T-cell (primary cell): ENCODE results near the gene GSTO2. TPM values are rescaled to one million over a fixed set of nuclear protein-coding genes. Genes with fewer than 3 reads are reported as not detected.
A peak's percentile ranks its signal among the peaks of the same experiment; 100 is the strongest.

Source experiments
- ATAC-seq, 4 experiments: fragments of 200-7000 bp in 3 of 4; fragments of 150-1000 bp in 1 of 4; cut with Tn5 transposase; replicated peaks in 1 of 4; 1 replicate in 3 of 4; 2 replicates in 1 of 4; pipeline ENCODE4 v1.10.0; 2021; ENCODE audit warnings: moderate library complexity in 3 of 4, mild to moderate bottlenecking in 2 of 4, moderate number of reproducible peaks in 1 of 4
- CTCF ChIA-PET, 2 donors: fragments of 300-600 bp; sonication (Branson Sonifier 250); formaldehyde crosslinking; loops; one replicate each; lab custom pipeline; 2022; ENCODE audit warnings: antibody characterized with exemption in 2 of 2; lab: Charles Lee
- POLR2A ChIA-PET, 2 donors: fragments of 300-600 bp; sonication (Branson Sonifier 250); formaldehyde crosslinking; loops; one replicate each; lab custom pipeline; 2022; ENCODE audit warnings: antibody characterized with exemption in 2 of 2; lab: Charles Lee
- DNase-seq, 35 experiments: peaks; one replicate each; pipeline versions ENCODE4 v3.0.0 to v3.0.0-alpha.2; 2013 to 2023
- H3K27ac ChIP-seq: one replicate; pipeline ENCODE4 v1.5.1; 2013; ENCODE audit warnings: low read length
- H3K27me3 ChIP-seq, 2 experiments: replicated peaks in 1 of 2; 1 replicate in 1 of 2; 2 replicates in 1 of 2; pipeline versions ENCODE4 v1.6.1 to v1.7.0; 2013; ENCODE audit warnings: low read length in 1 of 2, mixed read lengths in 1 of 2; ENCODE audit not compliant: control insufficient read depth in 2 of 2, insufficient read depth in 2 of 2; ENCODE audit errors: extremely low read depth in 1 of 2
- H3K36me3 ChIP-seq, 2 donors: 1 replicate in 1 of 2; 2 replicates in 1 of 2; pipeline versions ENCODE4 v1.6.1 to v1.7.0; 2013; ENCODE audit warnings: low read length in 1 of 2; ENCODE audit not compliant: control insufficient read depth in 2 of 2, insufficient read depth in 1 of 2; ENCODE audit errors: extremely low read depth in 1 of 2
- H3K4me1 ChIP-seq, 2 experiments: 1 replicate in 1 of 2; 2 replicates in 1 of 2; pipeline versions ENCODE4 v1.6.1 to v1.7.0; 2013; ENCODE audit warnings: low read length in 2 of 2, mixed read lengths in 1 of 2; ENCODE audit not compliant: insufficient read depth in 2 of 2, control insufficient read depth in 1 of 2; ENCODE audit errors: extremely low read depth in 1 of 2
- H3K4me3 ChIP-seq, 2 donors: 1 replicate in 1 of 2; 2 replicates in 1 of 2; pipeline versions ENCODE4 v1.5.1 to v1.7.0; 2013; ENCODE audit warnings: mild to moderate bottlenecking in 2 of 2, low read length in 1 of 2, moderate library complexity in 1 of 2; ENCODE audit not compliant: control insufficient read depth in 1 of 2; ENCODE audit errors: extremely low read depth in 1 of 2
- H3K9me3 ChIP-seq: 2 replicates; pipeline ENCODE4 v1.7.0; 2013
- H3K27ac Mint-ChIP-seq, 2 donors: one replicate each; pipeline ENCODE4 v1.8.0; 2020 to 2021; ENCODE audit warnings: mild to moderate bottlenecking in 2 of 2, mixed read lengths in 2 of 2
- H3K27me3 Mint-ChIP-seq, 2 donors: one replicate each; pipeline ENCODE4 v1.8.0; 2021 to 2022; ENCODE audit warnings: mixed read lengths in 2 of 2
- H3K36me3 Mint-ChIP-seq: one replicate; pipeline ENCODE4 v1.8.0; 2021; ENCODE audit warnings: mixed read lengths
- H3K4me1 Mint-ChIP-seq, 3 donors: one replicate each; pipeline ENCODE4 v1.8.0; 2020 to 2022; ENCODE audit warnings: mixed read lengths in 3 of 3, mild to moderate bottlenecking in 1 of 3
- H3K4me3 Mint-ChIP-seq, 3 donors: one replicate each; pipeline ENCODE4 v1.8.0; 2020 to 2022; ENCODE audit warnings: mild to moderate bottlenecking in 3 of 3, mixed read lengths in 3 of 3, moderate library complexity in 3 of 3
- H3K9me3 Mint-ChIP-seq, 3 donors: one replicate each; pipeline ENCODE4 v1.8.0; 2020 to 2022; ENCODE audit warnings: mixed read lengths in 3 of 3
- WGBS: methylation state at CpG from one replicate; pipeline ENCODE4 v1.1.5; 2013; ENCODE audit warnings: missing lambda C conversion rate; ENCODE audit not compliant: insufficient coverage; 5-methylcytosine and 5-hydroxymethylcytosine counted together
- total RNA-seq, 35 experiments: library from RNA in 6 of 35; stranded (reverse) in 6 of 35; fragments of 120-200 nt in 1 of 35; gene quantifications; one replicate each; pipeline versions ENCODE4 v1.2.1 to v1.2.4 and lab custom pipeline; 2013 to 2026

GSTO2 gene
- total RNA-seq, 5 donors from 2014 or later (not counting 1 experiment from before 2014, with no cell fraction given), result 0.60 to 2.4 (median 1.9) TPM

- peaks cover 0 to 7% of the 10 kb centered on the region in 2 experiments for H3K4me1 ChIP-seq
- Mint-ChIP-seq H3K4me1 (peaks cover 5 to 7% (median 5%) of the 10 kb centered on the region in 3 donors), H3K27ac (peak overlapping the region in 1 of 2 donors; percentile 28), H3K4me3 (no peak overlapping the region), H3K9me3 (no peaks in the 10 kb centered on the region), H3K27me3 (peaks cover 14 to 16% of the 10 kb centered on the region in 2 donors), H3K36me3 (no peaks in the 10 kb centered on the region)
- ATAC-seq (peak; percentile 98 to 100 (median 100)), DNase-seq (peak; percentile 70 to 95 (median 85))
- no peaks in the 10 kb centered on the region for H3K36me3 ChIP-seq
- H3K9me3 ChIP-seq, result no peaks in the 10 kb centered on the region
- CTCF ChIA-PET, result interaction anchor here (0.6 to 9.4 kb wide), 35 partner anchors 8 to 385 kb away, joined by 3 to 167 read pairs (median 5); partner anchors contain the start of genes CFAP58 (in 2 of the 2), ITPRIP (in 2 of the 2) and GSTO2 (in 1 of the 2)
- POLR2A ChIA-PET, result interaction anchor here (0.6 to 1.3 kb wide), 4 partner anchors 13 to 528 kb away, joined by 3 to 4 read pairs (median 4); no protein-coding TSS in a partner anchor
- no peak overlapping the region for H3K4me3 ChIP-seq
- H3K27me3 ChIP-seq, result peaks cover 0 to 19% of the 10 kb centered on the region in 2 experiments
- 2% methylated on average over 15 of the region's 26 CpGs for WGBS
- H3K27ac ChIP-seq, result no peak overlapping the region
These were observed 22.5 kb downstream of the GSTO2 start for GRCh38 chr10:104291439-104291951.

- ChIA-PET POLR2A (interaction anchor here (0.7 to 0.8 kb wide), 2 partner anchors 13 to 54 kb away, joined by 3 read pairs; no protein-coding TSS in a partner anchor), CTCF (interaction anchor here (0.7 to 9.4 kb wide), 16 partner anchors 10 to 97 kb away, joined by 3 to 167 read pairs (median 8); partner anchors contain the start of gene CFAP58 (in 2 of the 2))
- no peak overlapping the region for H3K27ac ChIP-seq
- no peaks in the 10 kb centered on the region for H3K36me3 ChIP-seq
- H3K27me3 Mint-ChIP-seq, result peaks cover 12 to 14% of the 10 kb centered on the region in 2 donors
- no peak for DNase-seq
- peaks cover 5 to 7% (median 5%) of the 10 kb centered on the region in 3 donors for H3K4me1 Mint-ChIP-seq
- H3K4me3 ChIP-seq, result no peak overlapping the region
- no peak overlapping the region for H3K27ac Mint-ChIP-seq
- WGBS, result no CpG with 5 or more reads among the region's 2 CpGs
- no peaks in the 10 kb centered on the region for H3K36me3 Mint-ChIP-seq
- no peak for ATAC-seq
- H3K4me3 Mint-ChIP-seq, result no peak overlapping the region
- H3K9me3 Mint-ChIP-seq, result no peaks in the 10 kb centered on the region
- H3K27me3 ChIP-seq, result peaks cover 0 to 19% of the 10 kb centered on the region in 2 experiments
- H3K4me1 ChIP-seq, result peaks cover 0 to 7% of the 10 kb centered on the region in 2 experiments
- H3K9me3 ChIP-seq, result no peaks in the 10 kb centered on the region
These were observed 24.0 kb downstream of the GSTO2 start for GRCh38 chr10:104293011-104293410.

GRCh38 chr10:104293781-104294321 lies 24.9 kb downstream of the GSTO2 start:
- ATAC-seq (no peak), DNase-seq (no peak)
- no peaks in the 10 kb centered on the region for H3K36me3 Mint-ChIP-seq
- no peaks in the 10 kb centered on the region for H3K36me3 ChIP-seq
- WGBS, result 100% methylated on average over 2 of the region's 5 CpGs
- no peak overlapping the region for H3K27ac ChIP-seq
- peaks cover 5 to 8% (median 5%) of the 10 kb centered on the region in 3 donors for H3K4me1 Mint-ChIP-seq
- H3K4me1 ChIP-seq, result peaks cover 2 to 7% of the 10 kb centered on the region in 2 experiments
- no peak overlapping the region for H3K4me3 Mint-ChIP-seq
- CTCF ChIA-PET, result interaction anchor here (1.5 to 9.4 kb wide), 7 partner anchors 12 to 58 kb away, joined by 5 to 167 read pairs (median 46); partner anchors contain the start of gene CFAP58 (in 2 of the 2)
- no peaks in the 10 kb centered on the region for H3K9me3 ChIP-seq
- H3K27ac Mint-ChIP-seq, result no peak overlapping the region
- POLR2A ChIA-PET, result interaction anchor here in 1 of 2 donors (0.7 kb wide), 1 partner anchor 58 kb away, joined by 15 read pairs; no protein-coding TSS in a partner anchor
- peaks cover 12 to 14% of the 10 kb centered on the region in 2 donors for H3K27me3 Mint-ChIP-seq
- no peaks in the 10 kb centered on the region for H3K9me3 Mint-ChIP-seq
- H3K4me3 ChIP-seq, result no peak overlapping the region
- peaks cover 0 to 21% of the 10 kb centered on the region in 2 experiments for H3K27me3 ChIP-seq

- no peak overlapping the region for H3K4me3 ChIP-seq
- Mint-ChIP-seq H3K27ac (no peak overlapping the region), H3K27me3 (peaks cover 0 to 11% of the 10 kb centered on the region in 2 donors), H3K4me3 (no peak overlapping the region), H3K4me1 (peaks cover 21 to 31% (median 24%) of the 10 kb centered on the region in 3 donors), H3K9me3 (no peaks in the 10 kb centered on the region), H3K36me3 (no peaks in the 10 kb centered on the region)
- no peak for ATAC-seq
- H3K27me3 ChIP-seq, result peaks cover 0 to 9% of the 10 kb centered on the region in 2 experiments
- ChIA-PET POLR2A (interaction anchor here in 1 of 2 donors (0.7 kb wide), 1 partner anchor 1338 kb away, joined by 10 read pairs; no protein-coding TSS in a partner anchor), CTCF (interaction anchor here (6.1 to 9.4 kb wide), 2 partner anchors 55 kb away, joined by 85 to 167 read pairs; partner anchors contain the start of gene CFAP58 (in 2 of the 2))
- no peaks in the 10 kb centered on the region for H3K36me3 ChIP-seq
- WGBS, result 94% methylated on average over 10 of the region's 10 CpGs
- H3K4me1 ChIP-seq, result peaks cover 13 to 20% of the 10 kb centered on the region in 2 experiments
- no peak for DNase-seq
- no peak overlapping the region for H3K27ac ChIP-seq
- H3K9me3 ChIP-seq, result no peaks in the 10 kb centered on the region
These were observed 27.9 kb downstream of the GSTO2 start for GRCh38 chr10:104296687-104297436.

GRCh38 chr10:104297697-104298660 lies 29.0 kb downstream of the GSTO2 start:
- H3K27ac ChIP-seq, result no peak overlapping the region
- ATAC-seq (peak in 1 of 4 experiments; percentile 17), DNase-seq (peak in 15 of 35 experiments; percentile 20 to 53 (median 36))
- WGBS, result 66% methylated on average over 11 of the region's 17 CpGs
- POLR2A ChIA-PET, result interaction anchor here in 1 of 2 donors (0.8 kb wide), 1 partner anchor 54 kb away, joined by 3 read pairs; no protein-coding TSS in a partner anchor
- no peaks in the 10 kb centered on the region for H3K9me3 ChIP-seq
- Mint-ChIP-seq H3K4me1 (peaks cover 22 to 31% (median 28%) of the 10 kb centered on the region in 3 donors), H3K27ac (no peak overlapping the region), H3K4me3 (no peak overlapping the region), H3K36me3 (no peaks in the 10 kb centered on the region), H3K9me3 (no peaks in the 10 kb centered on the region), H3K27me3 (peaks cover 0 to 11% of the 10 kb centered on the region in 2 donors)
- CTCF ChIA-PET, result interaction anchor here (0.6 to 1.2 kb wide), 4 partner anchors 8 to 34 kb away, joined by 3 to 7 read pairs (median 3); no protein-coding TSS in a partner anchor
- no peaks in the 10 kb centered on the region for H3K36me3 ChIP-seq
- H3K27me3 ChIP-seq, result peaks cover 0 to 9% of the 10 kb centered on the region in 2 experiments
- H3K4me3 ChIP-seq, result no peak overlapping the region
- H3K4me1 ChIP-seq, result peaks cover 13 to 20% of the 10 kb centered on the region in 2 experiments
